Colonic mucosa (tissue), 4 donors: ENCODE results near the gene GALNS. TPM values are rescaled to one million over a fixed set of nuclear protein-coding genes. Genes with fewer than 3 reads are reported as not detected.
A peak's percentile ranks its signal among the peaks of the same experiment; 100 is the strongest.

Experiments used
- DNase-seq: peaks from one replicate; pipeline ENCODE4 v3.0.0-alpha.2; 2020
- H3K27ac ChIP-seq: fragments of 200-600 bp; one replicate; pipeline ENCODE4 v1.8.0; 2021
- H3K27me3 ChIP-seq: fragments of 200-600 bp; one replicate; pipeline ENCODE4 v1.8.0; 2021
- H3K36me3 ChIP-seq: fragments of 200-600 bp; one replicate; pipeline ENCODE4 v1.8.0; 2021
- H3K4me1 ChIP-seq: fragments of 200-600 bp; one replicate; pipeline ENCODE4 v1.8.0; 2021; ENCODE audit warnings: mild to moderate bottlenecking
- H3K4me3 ChIP-seq: fragments of 200-600 bp; one replicate; pipeline ENCODE4 v1.8.0; 2021
- H3K9ac ChIP-seq, 2 donors: one replicate each; pipeline ENCODE4 v1.7.0; 2013; ENCODE audit warnings: control low read depth in 2 of 2, low read depth in 2 of 2, low read length in 2 of 2
- H3K9me3 ChIP-seq: fragments of 200-600 bp; one replicate; pipeline ENCODE4 v1.8.0; 2021
- CTCF ChIP-seq: fragments of 200-600 bp; IDR thresholded peaks from one replicate; pipeline ENCODE4 v1.8.0; 2022; ENCODE audit warnings: antibody characterized with exemption, mild to moderate bottlenecking
- intact Hi-C: fragments of 100-400 bp; cut with DNase I; formaldehyde crosslinking; loops from one replicate; pipeline ENCODE4 v1.14.1; 2022
- total RNA-seq, 2 donors: library from RNA; stranded (reverse); fragmentation: NEBNext Ultra II Directional in 1 of 2; extraction: Animal tissue kit (Norgen Biotek cat#: 25700) in 1 of 2; gene quantifications; one replicate each; pipeline ENCODE4 v1.2.1, GENCODE V29; 2021
- donor health status: healthy.
- donor health status: DM: no; HTN: no; CAD: no.
- donor health status: DM: no; HTN: no; CAD: no.

The GALNS gene
- total RNA-seq, 2 donors from 2014 or later: 22.8 to 44.5 TPM

GRCh38 chr16:88783391-88784073 lies 73.2 kb downstream of the GALNS start:
- intact Hi-C loops: loop anchor here (2.0 kb wide), 1 partner anchor 45 kb away; no protein-coding TSS in a partner anchor
- Histone ChIP-seq H3K9me3 (no peaks in the 10 kb centered on the region), H3K36me3 (no peaks in the 10 kb centered on the region), H3K27me3 (no peaks in the 10 kb centered on the region), H3K4me3 (peak overlapping the region; percentile 71), H3K4me1 (peaks cover 7% of the 10 kb centered on the region), H3K27ac (peak overlapping the region; percentile 73), H3K9ac (peak overlapping the region; percentile 72 to 87)
- peak; percentile 34 for DNase-seq
- TF ChIP-seq CTCF: no peak

- peak overlapping the region; percentile 71 for H3K4me3 ChIP-seq
- peaks cover 7% of the 10 kb centered on the region for H3K4me1 ChIP-seq
- intact Hi-C loops: no loop called here
- no peaks in the 10 kb centered on the region for H3K36me3 ChIP-seq
- no peak for DNase-seq
- H3K27me3 ChIP-seq: no peaks in the 10 kb centered on the region
- no peaks in the 10 kb centered on the region for H3K9me3 ChIP-seq
- peak overlapping the region; percentile 39 to 72 for H3K9ac ChIP-seq
- H3K27ac ChIP-seq: peak overlapping the region; percentile 73
- TF ChIP-seq CTCF: no peak
Measured at GRCh38 chr16:88782454-88783390, 74.0 kb downstream of the GALNS start.

DNA sequence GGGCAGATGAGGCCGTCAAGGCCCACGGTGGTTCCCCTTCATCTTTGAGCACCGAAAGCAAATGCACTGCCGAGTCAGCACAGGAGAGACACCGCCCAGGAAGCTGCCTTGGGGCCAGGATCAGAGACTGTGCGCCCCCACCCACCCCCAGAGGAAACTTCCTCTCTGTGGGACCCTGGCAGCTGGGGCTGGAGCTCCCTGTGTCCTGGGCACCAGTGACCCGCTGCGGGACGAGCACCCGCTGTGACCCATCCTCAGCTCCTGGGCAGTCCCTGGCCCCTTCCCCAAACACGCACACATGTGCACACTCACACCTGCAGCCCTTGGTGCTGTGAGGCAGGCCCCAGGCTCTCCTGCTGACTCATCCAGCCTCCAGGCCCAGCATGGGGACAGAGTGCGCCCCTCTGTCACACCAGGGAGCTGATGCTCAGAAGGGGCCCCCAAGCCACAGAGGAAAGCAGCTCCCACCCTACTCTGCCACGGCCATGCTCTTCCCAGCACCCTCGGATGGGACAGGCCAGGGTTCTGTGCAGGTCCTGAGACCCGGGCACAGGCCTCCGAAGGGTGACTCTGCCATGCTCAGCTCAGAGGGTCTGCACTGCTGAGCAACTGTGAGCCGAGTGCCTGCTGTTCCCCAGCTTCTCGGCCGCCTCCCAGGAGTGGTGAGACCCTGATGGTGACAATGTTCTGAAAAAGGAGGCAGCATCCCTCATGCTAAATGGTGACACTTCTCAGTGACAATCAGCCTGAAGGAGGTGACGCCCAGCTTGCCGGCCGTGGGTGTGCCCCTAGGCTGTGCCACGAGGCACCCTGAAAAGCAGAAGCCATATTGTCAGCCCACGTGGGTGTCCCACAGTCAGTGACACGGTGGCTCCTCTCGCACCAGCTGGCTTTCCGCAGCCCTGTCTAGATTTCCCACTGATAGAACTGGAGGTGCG lies 75.3 kb downstream of the GALNS start:
- TF ChIP-seq CTCF: no peak
- H3K27me3 ChIP-seq: no peaks in the 10 kb centered on the region
- H3K4me3 ChIP-seq: no peak overlapping the region
- intact Hi-C loops: no loop called here
- no peak for DNase-seq
- peaks cover 7% of the 10 kb centered on the region for H3K4me1 ChIP-seq
- no peaks in the 10 kb centered on the region for H3K36me3 ChIP-seq
- no peaks in the 10 kb centered on the region for H3K9me3 ChIP-seq
- H3K27ac ChIP-seq: peak overlapping the region; percentile 2
- peak overlapping the region; percentile 58 to 64 for H3K9ac ChIP-seq

DNA sequence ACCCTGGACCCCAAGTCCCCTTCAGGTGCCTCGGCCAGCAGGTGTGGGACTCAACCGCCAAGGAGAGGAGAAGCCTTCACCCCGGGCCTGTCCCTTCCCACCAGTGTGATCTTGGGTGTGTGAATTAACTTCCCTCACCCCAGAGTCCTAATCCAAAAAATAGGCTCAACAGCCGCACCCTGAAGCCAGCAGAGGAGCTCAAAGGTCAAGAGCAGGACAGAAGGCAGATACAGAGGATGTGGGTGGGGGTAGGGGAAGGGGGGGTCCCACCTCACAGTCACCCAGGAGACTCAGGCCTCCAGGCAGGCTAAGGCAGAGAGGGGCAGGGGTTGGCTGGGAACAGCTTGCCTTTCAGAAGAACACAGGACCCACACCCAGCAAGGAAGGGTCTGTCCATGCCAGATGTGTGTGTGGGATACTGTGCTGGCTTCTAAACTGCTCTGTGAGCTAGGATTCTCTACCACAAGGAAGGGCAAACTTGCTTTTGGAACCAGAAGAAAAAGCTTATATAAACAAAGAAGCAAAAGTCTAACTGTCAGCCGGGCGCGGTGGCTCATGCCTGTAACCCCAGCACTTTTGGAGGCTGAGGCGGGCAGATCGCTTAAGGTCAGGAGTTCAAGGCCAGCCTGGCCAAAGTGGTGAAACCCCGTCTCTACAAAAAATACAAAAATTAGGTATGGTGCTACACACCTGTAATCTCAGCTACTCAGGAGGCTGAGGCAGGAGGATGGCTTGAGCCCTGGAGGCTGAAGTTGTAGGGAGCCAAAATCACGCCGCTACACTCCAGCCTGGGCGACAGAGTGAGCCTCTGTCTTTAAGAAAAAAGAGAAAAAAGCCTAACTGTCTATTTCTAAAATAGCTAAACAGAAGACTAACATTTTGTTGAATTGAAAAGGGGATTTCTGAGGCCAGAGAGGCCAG lies 76.3 kb downstream of the GALNS start:
- no peaks in the 10 kb centered on the region for H3K9me3 ChIP-seq
- H3K4me3 ChIP-seq: no peak overlapping the region
- H3K9ac ChIP-seq: peak overlapping the region; percentile 58 to 64
- H3K27ac ChIP-seq: peak overlapping the region; percentile 0
- intact Hi-C loops: no loop called here
- H3K36me3 ChIP-seq: no peaks in the 10 kb centered on the region
- no peaks in the 10 kb centered on the region for H3K27me3 ChIP-seq
- peaks cover 7% of the 10 kb centered on the region for H3K4me1 ChIP-seq
- no peak for TF ChIP-seq CTCF
- no peak for DNase-seq
